Activated naive CD4-positive, alpha-beta T cell treated with anti-CD3 and anti-CD28 coated beads, Interleukin-2, amount 50 U/mL, for 72 hours (primary cell): ENCODE data around the gene PVR. TPM values are rescaled to one million over a fixed set of nuclear protein-coding genes. Genes with fewer than 3 reads are reported as not detected.
"Not testable (repeated sequence)": the region's sequence is repeated elsewhere in the genome, so short reads cannot be mapped to it uniquely, and the experiment has no call there.

ENCODE experiments used
- ATAC-seq, 2 donors: fragments of 150-1000 bp; cut with Tn5 transposase; 2 replicates each; pipeline ENCODE4 v1.10.0; 2021; ENCODE audit warnings: mild to moderate bottlenecking in 2 of 2, moderate library complexity in 2 of 2
- DNase-seq, 2 donors: peaks; one replicate each; pipeline ENCODE4 v3.0.0; 2021 to 2022; ENCODE audit warnings: low spot score in 2 of 2
- H3K27ac Mint-ChIP-seq, 2 donors: one replicate each; pipeline ENCODE4 v1.8.0; 2022; ENCODE audit warnings: mild to moderate bottlenecking in 2 of 2, mixed read lengths in 2 of 2
- H3K36me3 Mint-ChIP-seq, 2 donors: one replicate each; pipeline ENCODE4 v1.8.0; 2022; ENCODE audit warnings: mixed read lengths in 2 of 2
- H3K9me3 Mint-ChIP-seq, 2 donors: one replicate each; pipeline ENCODE4 v1.8.0; 2022; ENCODE audit warnings: mixed read lengths in 2 of 2
- total RNA-seq, 2 donors: library from RNA; stranded (reverse); gene quantifications; one replicate each; pipeline ENCODE4 v1.2.3, GENCODE V29; 2022

PVR gene, protein sequence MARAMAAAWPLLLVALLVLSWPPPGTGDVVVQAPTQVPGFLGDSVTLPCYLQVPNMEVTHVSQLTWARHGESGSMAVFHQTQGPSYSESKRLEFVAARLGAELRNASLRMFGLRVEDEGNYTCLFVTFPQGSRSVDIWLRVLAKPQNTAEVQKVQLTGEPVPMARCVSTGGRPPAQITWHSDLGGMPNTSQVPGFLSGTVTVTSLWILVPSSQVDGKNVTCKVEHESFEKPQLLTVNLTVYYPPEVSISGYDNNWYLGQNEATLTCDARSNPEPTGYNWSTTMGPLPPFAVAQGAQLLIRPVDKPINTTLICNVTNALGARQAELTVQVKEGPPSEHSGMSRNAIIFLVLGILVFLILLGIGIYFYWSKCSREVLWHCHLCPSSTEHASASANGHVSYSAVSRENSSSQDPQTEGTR
- 10 to 100 TPM; 18.2 to 23.4 TPM for total RNA-seq

DNA sequence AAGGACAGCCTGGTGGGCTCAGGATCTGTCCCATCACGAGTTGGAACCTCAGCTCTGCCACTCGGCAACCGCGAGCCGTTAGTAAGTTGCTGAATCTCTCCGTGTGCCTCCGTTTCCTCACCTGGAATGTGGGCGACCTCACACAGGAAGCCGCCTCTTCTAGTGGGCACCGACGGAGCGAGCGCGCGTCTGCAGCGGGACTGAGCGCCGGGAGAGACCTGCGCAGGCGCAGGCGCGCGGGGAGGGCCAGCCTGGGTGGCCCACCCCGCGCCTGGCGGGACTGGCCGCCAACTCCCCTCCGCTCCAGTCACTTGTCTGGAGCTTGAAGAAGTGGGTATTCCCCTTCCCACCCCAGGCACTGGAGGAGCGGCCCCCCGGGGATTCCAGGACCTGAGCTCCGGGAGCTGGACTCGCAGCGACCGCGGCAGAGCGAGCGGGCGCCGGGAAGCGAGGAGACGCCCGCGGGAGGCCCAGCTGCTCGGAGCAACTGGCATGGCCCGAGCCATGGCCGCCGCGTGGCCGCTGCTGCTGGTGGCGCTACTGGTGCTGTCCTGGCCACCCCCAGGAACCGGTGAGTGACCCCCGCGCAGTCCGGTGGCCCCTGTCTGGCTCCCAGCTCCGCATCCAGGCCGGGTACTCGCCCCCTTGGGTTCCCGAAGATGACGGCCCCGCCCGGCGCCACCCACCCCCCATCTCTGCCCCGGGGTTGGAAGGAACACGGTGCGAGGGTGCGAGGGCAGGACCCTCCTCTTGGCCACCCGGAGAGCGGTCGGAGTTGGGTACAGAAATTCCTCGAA is at the start of gene PVR:
Gene PVR, plus strand, starts transcription at position 306 of the 797 bp plus-strand sequence. Its CDS starts 187 bp downstream, at position 493.
- no peaks in the 10 kb centered on the region for H3K9me3 Mint-ChIP-seq
- ATAC-seq (peak; percentile 82 to 87), DNase-seq (peak; percentile 67 to 69)
- H3K36me3 Mint-ChIP-seq = peaks cover 0 to 6% of the 10 kb centered on the region in 2 donors
- H3K27ac Mint-ChIP-seq = peak within 1 kb of the TSS; percentile 53 to 65

DNA sequence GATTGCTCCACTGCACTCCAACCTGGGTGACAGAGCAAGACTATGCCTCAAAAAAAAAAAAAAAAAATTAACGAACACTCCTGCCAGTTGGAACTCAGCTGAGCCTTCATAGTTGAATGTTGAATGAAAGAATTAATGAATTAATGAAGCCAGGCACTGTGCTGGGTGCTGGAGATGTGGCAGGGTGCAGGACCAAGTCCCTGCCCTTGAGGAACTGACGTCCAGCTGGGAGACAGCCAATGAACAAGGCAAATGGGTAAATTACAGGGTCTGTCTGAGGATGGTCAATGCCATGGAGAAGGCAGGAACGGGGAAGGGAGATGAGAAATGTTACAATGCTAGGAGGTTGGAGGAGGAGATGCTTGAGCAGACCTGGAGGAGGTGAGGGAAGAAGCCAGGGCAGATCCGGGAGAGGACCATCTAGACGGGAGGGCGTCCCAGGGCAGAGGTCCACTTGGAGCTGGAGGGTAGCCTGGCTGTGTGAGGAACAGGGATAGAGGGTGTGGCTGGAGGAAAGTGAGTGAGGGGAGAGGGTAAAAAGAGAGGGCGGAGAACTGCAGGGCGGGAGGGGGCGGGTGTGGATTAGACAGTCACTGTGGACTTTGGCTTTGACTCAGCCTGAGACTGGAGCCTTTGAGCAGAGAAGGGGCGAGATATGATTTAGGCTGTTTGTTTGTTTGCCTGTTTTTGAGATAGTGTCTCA is 47.1 kb upstream of the PVR start:
- no peaks in the 10 kb centered on the region for H3K36me3 Mint-ChIP-seq
- peaks cover 4 to 27% of the 10 kb centered on the region in 2 donors for H3K9me3 Mint-ChIP-seq
- H3K27ac Mint-ChIP-seq = no peak overlapping the region
- DNase-seq (no peak), ATAC-seq (no peak)

DNA sequence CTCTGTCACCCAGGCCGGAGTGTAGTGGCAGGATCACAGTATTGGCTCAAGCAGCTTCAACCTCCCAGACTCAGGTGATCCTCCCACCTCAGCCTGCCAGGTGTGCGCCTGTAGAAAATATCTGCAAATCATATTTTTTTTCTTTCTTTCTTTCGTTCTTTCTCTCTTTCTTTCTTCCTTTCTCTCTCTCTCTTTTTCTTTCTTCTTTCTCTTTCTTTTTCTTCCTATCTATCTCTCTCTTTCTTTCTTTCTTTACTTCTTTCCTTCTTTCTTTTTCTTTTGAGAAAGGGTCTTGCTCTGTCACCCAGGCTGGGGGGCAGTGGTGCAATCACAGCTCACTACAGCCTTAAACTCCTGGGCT is 46.6 kb upstream of the PVR start:
- DNase-seq = no peak
- ATAC-seq = no peak
- Mint-ChIP-seq H3K36me3 (no peaks in the 10 kb centered on the region), H3K9me3 (peaks cover 4 to 27% of the 10 kb centered on the region in 2 donors), H3K27ac (no peak overlapping the region)

GRCh38 chr19:44598355-44598754 is 45.4 kb upstream of the PVR start:
- Mint-ChIP-seq H3K9me3 (peaks cover 4 to 27% of the 10 kb centered on the region in 2 donors), H3K27ac (no peak overlapping the region), H3K36me3 (no peaks in the 10 kb centered on the region)
- ATAC-seq (no peak), DNase-seq (no peak)

DNA sequence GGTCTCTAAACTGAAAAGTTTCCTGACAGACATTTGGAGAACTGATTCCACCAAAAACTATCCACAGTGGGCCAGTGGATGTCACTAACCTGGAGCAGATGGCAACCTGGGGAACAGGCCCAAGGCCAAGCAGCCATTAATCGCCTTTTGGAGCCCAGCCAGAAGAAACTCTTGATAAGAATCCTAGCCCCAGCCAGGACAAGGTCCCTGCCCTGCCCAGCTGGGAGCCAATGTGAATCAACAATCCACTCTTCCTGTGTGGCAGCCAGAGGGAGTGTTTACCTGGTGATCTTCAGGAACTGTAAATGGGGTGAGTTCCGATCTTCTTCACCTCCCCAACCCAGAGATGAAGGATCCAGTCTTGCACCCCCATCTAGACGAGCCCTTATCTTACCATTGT is 44.8 kb upstream of the PVR start:
- no peak for ATAC-seq
- H3K9me3 Mint-ChIP-seq = peaks cover 4 to 27% of the 10 kb centered on the region in 2 donors

DNA sequence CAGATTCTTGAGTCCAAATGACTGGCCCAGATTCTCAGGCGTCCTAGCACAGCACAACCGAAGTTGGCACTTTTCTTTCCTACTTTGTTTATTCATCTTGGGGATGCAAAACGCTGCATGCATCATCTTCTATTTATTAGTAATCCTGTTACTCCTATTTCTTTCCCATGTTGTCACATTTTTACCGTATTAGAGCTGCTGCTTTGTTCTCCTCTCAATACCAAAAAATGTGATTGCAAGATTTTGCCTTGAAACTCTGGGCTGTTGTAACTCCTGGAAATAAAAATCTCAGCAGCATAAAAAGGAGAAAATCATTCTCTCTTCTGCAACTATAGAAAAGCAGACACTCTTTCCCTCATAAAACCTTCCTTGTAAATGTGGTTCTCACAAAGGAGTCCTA is 43.2 kb upstream of the PVR start:
- H3K9me3 Mint-ChIP-seq = peaks cover 4 to 27% of the 10 kb centered on the region in 2 donors
- H3K36me3 Mint-ChIP-seq = no peaks in the 10 kb centered on the region
- H3K27ac Mint-ChIP-seq = no peak overlapping the region
- DNase-seq (no peak), ATAC-seq (no peak)

More for the DNA sequence above, 44.8 kb upstream of the PVR start:
- Mint-ChIP-seq H3K36me3 (no peaks in the 10 kb centered on the region), H3K27ac (no peak overlapping the region)
- DNase-seq = no peak

DNA sequence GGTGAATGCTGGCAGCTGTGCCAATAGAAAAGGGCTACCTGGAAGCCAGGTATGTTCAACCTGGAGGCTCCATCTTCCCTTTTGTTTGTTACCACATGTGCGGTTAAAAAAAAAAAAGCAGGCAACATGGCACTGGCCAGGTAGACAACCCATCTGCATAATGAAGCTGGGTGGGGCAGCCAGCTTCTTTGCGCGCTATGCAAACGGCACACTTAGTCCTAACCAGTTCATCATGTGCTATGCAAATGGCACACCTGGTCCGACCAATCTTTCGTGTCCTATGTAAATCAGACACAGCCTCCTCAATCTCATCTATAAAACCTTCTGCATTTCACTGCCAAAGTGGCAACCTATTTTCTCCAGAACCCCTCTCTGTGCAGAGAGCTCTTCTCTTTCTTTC is 41.6 kb upstream of the PVR start:
- H3K9me3 Mint-ChIP-seq = peaks cover 7 to 22% of the 10 kb centered on the region in 2 donors
- DNase-seq = no peak
- H3K36me3 Mint-ChIP-seq = no peaks in the 10 kb centered on the region
- H3K27ac Mint-ChIP-seq = no peak overlapping the region
- no peak for ATAC-seq

DNA sequence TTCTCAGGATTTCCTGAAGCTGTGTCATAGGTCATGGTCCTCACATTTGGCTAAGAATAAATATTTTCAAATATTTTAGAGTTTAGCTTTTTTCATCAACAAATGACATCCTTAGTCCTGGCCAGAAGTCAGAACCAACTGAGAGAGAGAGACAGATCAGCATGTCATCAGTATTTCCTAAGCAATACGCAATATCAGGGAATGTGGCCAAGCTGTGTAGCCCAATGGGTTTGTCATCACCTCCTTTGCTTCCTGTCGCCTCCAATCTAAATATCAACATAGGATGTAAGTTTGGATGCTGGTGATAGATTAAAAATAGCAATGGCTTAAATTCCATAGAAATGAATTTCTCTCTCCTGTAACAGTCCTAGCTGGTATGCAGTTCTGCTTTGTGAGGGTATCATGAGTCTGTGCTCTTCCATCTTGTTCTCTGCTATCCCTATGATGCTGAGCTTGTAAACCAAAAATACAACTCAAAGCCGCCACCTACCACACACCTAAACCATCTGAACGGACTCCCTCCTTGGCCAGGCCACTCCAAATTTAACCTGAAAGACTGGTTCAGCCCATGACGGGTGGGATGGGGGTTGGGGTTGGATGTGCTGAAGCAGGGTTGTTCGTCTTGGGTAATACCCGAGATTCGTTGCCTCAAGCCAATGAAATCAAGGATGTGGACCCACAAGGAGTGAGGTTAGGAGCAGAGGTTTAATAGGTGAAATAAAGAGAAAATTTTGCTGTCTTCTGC is 40.3 kb upstream of the PVR start:
- ATAC-seq (no peak), DNase-seq (no peak)
- Mint-ChIP-seq H3K27ac (no peak overlapping the region), H3K36me3 (no peaks in the 10 kb centered on the region), H3K9me3 (peaks cover 8 to 17% of the 10 kb centered on the region in 2 donors)

GRCh38 chr19:44604241-44604640 is 39.5 kb upstream of the PVR start:
- DNase-seq = no peak
- Mint-ChIP-seq H3K9me3 (peaks cover 8 to 11% of the 10 kb centered on the region in 2 donors), H3K27ac (no peak overlapping the region), H3K36me3 (no peaks in the 10 kb centered on the region)
- no peak for ATAC-seq

DNA sequence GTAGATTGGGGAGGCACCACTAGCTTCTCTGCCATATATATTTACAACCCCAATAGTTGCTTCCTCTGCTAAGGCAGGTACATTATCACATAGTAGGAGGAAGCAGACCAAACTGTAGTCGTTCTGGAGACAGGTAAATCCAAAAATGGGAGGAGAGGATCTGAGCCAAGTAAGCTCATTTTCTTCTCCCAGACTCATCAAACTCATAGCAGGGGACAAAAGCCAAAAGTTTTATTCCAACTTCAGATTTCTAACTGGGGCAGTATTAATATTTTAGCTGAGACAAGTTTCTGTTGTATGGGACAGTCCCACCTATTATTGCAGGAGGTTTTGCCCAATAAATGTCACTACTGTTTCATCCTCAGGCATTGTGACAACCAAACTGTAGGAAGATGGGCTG is 38.2 kb upstream of the PVR start:
- no peak for ATAC-seq
- H3K9me3 Mint-ChIP-seq = peaks cover 4 to 6% of the 10 kb centered on the region in 2 donors

DNA sequence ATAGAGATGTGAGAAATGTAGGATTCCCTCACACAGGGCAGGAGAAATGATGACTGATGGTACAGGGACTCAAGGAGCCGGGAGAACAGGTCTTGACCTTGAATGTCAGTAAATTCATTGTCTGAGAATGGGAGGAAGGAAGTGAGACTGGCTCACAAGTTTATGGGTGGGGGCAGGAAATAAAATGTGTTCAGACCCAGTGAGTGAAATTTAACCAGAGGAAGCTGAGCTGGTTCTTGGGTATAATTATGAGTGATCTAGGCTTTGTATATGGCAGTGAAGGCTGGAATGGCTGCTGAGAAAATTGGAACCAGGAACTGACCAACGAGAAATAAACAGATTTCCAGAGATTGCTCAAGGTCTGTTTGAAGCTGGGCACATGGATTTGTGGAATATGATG is 36.7 kb upstream of the PVR start:
- no peak for DNase-seq
- H3K9me3 Mint-ChIP-seq = peaks cover 4 to 6% of the 10 kb centered on the region in 2 donors
- no peaks in the 10 kb centered on the region for H3K36me3 Mint-ChIP-seq
- ATAC-seq = peak in 1 of 2 donors; percentile 57
- no peak overlapping the region for H3K27ac Mint-ChIP-seq

More for the DNA sequence above, 38.2 kb upstream of the PVR start:
- no peak for DNase-seq
- Mint-ChIP-seq H3K27ac (no peak overlapping the region), H3K36me3 (no peaks in the 10 kb centered on the region)

- DNase-seq = no peak
- H3K9me3 Mint-ChIP-seq = peaks cover 4 to 6% of the 10 kb centered on the region in 2 donors
- ATAC-seq = no peak
- H3K36me3 Mint-ChIP-seq = no peaks in the 10 kb centered on the region
- H3K27ac Mint-ChIP-seq = no peak overlapping the region
These were observed 35.8 kb upstream of the PVR start for GRCh38 chr19:44607917-44608316.

- Mint-ChIP-seq H3K27ac (no peak overlapping the region), H3K9me3 (peaks cover 4 to 6% of the 10 kb centered on the region in 2 donors)
- ATAC-seq = no peak
These were observed 35.3 kb upstream of the PVR start for GRCh38 chr19:44608391-44608821.

DNA sequence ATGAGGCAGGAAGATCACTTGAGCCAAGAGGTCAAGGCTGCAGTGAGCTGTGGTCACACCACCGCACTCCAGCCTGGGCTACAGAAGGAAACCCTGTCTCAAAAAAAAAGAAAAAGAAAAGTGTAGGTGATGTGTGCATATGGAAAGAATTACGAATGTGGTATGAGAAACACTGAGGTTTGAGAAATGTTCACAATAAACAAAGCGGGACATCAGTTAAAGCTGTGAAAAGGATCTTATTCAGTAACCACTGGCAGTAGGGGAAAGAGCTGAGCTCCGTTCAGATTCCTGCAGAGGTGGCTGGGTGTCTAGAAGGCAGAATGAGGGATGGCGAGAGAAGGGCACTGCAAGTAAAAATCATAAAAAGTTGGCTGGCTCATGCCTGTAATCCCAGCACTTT is 34.5 kb upstream of the PVR start:
- DNase-seq = no peak
- Mint-ChIP-seq H3K36me3 (no peaks in the 10 kb centered on the region), H3K27ac (no peak overlapping the region), H3K9me3 (peaks cover 4 to 6% of the 10 kb centered on the region in 2 donors)
- ATAC-seq = no peak

More at GRCh38 chr19:44608391-44608821, 35.3 kb upstream of the PVR start:
- DNase-seq = no peak
- no peaks in the 10 kb centered on the region for H3K36me3 Mint-ChIP-seq

- not testable (repeated sequence) for H3K27ac Mint-ChIP-seq, DNase-seq, H3K36me3 Mint-ChIP-seq, ATAC-seq, H3K9me3 Mint-ChIP-seq
These were observed 33.2 kb upstream of the PVR start for GRCh38 chr19:44610497-44610896.

GRCh38 chr19:44611812-44612295 is 31.9 kb upstream of the PVR start:
- DNase-seq (no peak), ATAC-seq (no peak)
- no peak overlapping the region for H3K27ac Mint-ChIP-seq
- no peaks in the 10 kb centered on the region for H3K36me3 Mint-ChIP-seq
- peaks cover 4 to 6% of the 10 kb centered on the region in 2 donors for H3K9me3 Mint-ChIP-seq
